Coronary artery (tissue), 2 donors: ENCODE results near the gene SYNRG.

Experiments
- DNase-seq: peaks from one replicate; pipeline ENCODE4 v3.0.0-alpha.2; 2017; ENCODE audit warnings: low spot score
- H3K27ac ChIP-seq, 2 donors: fragments of 200-600 bp; sonication (generic); one replicate each; pipeline ENCODE4 v1.5.1; 2016 to 2019
- H3K4me3 ChIP-seq: fragments of 200-600 bp; sonication (generic); 2 replicates; pipeline ENCODE4 v1.5.1; 2016; ENCODE audit warnings: mild to moderate bottlenecking, moderate library complexity
- TF ChIP-seq, protein P1 (sequence below): fragments of 200-600 bp; sonication (generic); IDR thresholded peaks from one replicate; pipeline ENCODE4 v1.5.1; 2019; ENCODE audit warnings: antibody characterized with exemption

Gene SYNRG

GRCh38 chr17:37523715-37524219 lies 85.5 kb downstream of the SYNRG start:
- Histone ChIP-seq H3K4me3 (no peak overlapping the region), H3K27ac (no peak overlapping the region)
- DNase-seq: no peak
- TF ChIP-seq, protein P1, sequence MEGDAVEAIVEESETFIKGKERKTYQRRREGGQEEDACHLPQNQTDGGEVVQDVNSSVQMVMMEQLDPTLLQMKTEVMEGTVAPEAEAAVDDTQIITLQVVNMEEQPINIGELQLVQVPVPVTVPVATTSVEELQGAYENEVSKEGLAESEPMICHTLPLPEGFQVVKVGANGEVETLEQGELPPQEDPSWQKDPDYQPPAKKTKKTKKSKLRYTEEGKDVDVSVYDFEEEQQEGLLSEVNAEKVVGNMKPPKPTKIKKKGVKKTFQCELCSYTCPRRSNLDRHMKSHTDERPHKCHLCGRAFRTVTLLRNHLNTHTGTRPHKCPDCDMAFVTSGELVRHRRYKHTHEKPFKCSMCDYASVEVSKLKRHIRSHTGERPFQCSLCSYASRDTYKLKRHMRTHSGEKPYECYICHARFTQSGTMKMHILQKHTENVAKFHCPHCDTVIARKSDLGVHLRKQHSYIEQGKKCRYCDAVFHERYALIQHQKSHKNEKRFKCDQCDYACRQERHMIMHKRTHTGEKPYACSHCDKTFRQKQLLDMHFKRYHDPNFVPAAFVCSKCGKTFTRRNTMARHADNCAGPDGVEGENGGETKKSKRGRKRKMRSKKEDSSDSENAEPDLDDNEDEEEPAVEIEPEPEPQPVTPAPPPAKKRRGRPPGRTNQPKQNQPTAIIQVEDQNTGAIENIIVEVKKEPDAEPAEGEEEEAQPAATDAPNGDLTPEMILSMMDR: no peak

GRCh38 chr17:37521821-37522220 lies 87.4 kb downstream of the SYNRG start:
- H3K27ac ChIP-seq: no peak overlapping the region
- no peak for DNase-seq
- TF ChIP-seq, protein P1: no peak
- no peak overlapping the region for H3K4me3 ChIP-seq

GRCh38 chr17:37520174-37520573 lies 89.0 kb downstream of the SYNRG start:
- DNase-seq: no peak
- H3K27ac ChIP-seq: no peak overlapping the region
- TF ChIP-seq, protein P1: no peak
- H3K4me3 ChIP-seq: no peak overlapping the region

DNA sequence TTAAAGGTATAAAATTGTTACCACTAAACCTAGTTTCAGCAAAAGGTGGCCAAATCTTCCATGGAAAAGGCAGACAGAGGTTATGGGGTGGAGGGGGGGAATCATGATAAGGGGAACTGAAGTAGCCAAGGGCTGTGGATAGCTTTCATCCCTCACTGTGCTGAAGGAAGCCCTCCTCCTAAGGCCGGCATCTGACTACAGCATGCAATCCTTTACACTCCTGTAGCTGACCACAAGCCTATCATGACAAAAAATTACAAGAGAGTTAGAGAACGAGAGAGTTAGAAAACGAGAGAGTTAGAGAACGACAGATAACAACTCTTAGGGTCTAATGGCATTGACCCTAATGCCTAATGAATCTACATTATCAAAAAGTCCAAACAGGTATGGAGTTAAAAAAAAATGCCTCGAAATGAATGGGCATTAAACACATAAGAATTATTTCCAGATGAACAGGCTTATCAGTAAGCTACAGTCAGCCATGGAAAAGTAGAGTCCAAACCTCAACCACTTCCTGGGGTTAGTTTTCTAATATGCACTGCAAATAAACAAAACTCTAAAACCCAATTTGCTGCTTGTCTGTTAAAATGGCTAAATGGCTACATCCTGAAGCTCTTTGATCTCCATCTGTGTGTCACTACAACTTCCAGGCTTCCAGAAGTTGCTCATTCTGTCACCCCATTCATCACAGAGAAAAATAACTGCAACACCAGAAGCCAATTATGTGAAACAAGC lies 89.8 kb downstream of the SYNRG start:
- DNase-seq: no peak
- H3K27ac ChIP-seq: no peak overlapping the region
- TF ChIP-seq, protein P1: no peak
- no peak overlapping the region for H3K4me3 ChIP-seq

GRCh38 chr17:37518826-37519225 lies 90.4 kb downstream of the SYNRG start:
- H3K27ac ChIP-seq: no peak overlapping the region
- no peak for DNase-seq

GRCh38 chr17:37517881-37518280 lies 91.3 kb downstream of the SYNRG start:
- DNase-seq: no peak
- TF ChIP-seq, protein P1: no peak

More at GRCh38 chr17:37518826-37519225, 90.4 kb downstream of the SYNRG start:
- TF ChIP-seq, protein P1: no peak
- no peak overlapping the region for H3K4me3 ChIP-seq

DNA sequence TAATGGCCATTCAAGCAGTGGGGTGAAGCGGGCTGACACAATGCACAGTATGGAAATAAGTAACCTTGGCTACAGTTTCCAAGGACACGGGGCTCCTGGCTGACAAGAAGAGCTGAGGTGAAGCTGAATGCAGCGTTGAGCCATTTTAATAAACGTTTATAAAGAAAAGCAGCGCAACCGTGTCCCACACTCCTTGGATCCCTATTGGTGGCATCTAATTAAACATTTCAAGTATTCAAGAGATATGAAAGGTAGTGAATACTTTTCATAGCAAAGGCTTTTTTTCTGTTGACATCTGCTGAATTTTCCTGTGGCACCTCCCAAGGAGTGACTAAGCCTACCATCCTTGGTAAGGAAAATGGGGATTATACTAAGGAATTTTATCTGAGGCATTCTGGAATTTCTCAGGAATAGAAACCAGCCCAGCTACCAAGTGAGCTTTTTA lies 93.1 kb downstream of the SYNRG start:
- H3K4me3 ChIP-seq: no peak overlapping the region
- TF ChIP-seq, protein P1: no peak
- DNase-seq: no peak
- H3K27ac ChIP-seq: peak overlapping the region in 1 of 2 donors; percentile 61

More at GRCh38 chr17:37517881-37518280, 91.3 kb downstream of the SYNRG start:
- Histone ChIP-seq H3K4me3 (no peak overlapping the region), H3K27ac (no peak overlapping the region)
